ENCODE results near the gene LIMCH1. TPM values are rescaled to one million over a fixed set of nuclear protein-coding genes. Genes with fewer than 3 reads are reported as not detected.

LIMCH1 gene
- polyA plus RNA-seq, 1 of the 3 experiments (the other 2 are of a cell fraction), result 1.2 TPM

DNA sequence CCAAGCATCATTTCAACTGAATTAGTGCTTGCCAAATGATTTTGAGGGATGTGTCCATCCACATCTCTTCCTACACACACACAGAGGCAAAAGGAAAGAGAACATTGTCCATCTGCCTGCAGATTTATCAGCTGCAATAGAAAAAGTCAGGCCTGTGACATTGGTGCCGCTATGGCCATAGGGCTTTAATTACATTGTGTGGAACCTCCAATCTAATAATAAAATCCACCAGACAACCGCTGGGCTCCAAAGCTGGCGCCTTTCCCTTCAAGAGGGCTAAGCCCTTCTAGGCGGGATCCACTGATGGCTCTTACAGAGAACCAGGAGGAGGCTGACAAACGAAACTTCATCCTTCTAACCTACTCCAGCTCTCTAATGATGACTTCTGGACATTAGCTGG is 150.0 kb downstream of the LIMCH1 start (continued):
- TF ChIP-seq EZH2phosphoT487 (IDR thresholded peaks at IDR 0.05; ENCODE audit: borderline replicate concordance, low read depth) (no peak), RXRA (IDR thresholded peaks at IDR 0.05; ENCODE audit: borderline replicate concordance, low read depth) (no peak), NFIC (IDR thresholded peaks at IDR 0.05; ENCODE audit: borderline replicate concordance) (no peak), FOXM1 (IDR thresholded peaks at IDR 0.05; ENCODE audit: low read depth) (no peak), RFX5 (IDR thresholded peaks at IDR 0.05; ENCODE audit: low read length) (no peak), MEF2A (IDR thresholded peaks at IDR 0.05; ENCODE audit: borderline replicate concordance, low read depth) (no peak), YY1 (IDR thresholded peaks at IDR 0.05; ENCODE audit: low read depth) (no peak), POLR2AphosphoS5 (IDR thresholded peaks at IDR 0.05; ENCODE audit: low read depth, low read length) (no peak), CHD2 (IDR thresholded peaks at IDR 0.05; ENCODE audit: low read length, partially characterized antibody) (peak; percentile 71), JUND (IDR thresholded peaks at IDR 0.05) (no peak), FOXJ3 (CRISPR knock-in tag; IDR thresholded peaks at IDR 0.05) (no peak), FOSL2 (IDR thresholded peaks at IDR 0.05; ENCODE audit: borderline replicate concordance, low read depth) (no peak), TCF12 (IDR thresholded peaks at IDR 0.05) (peak; percentile 24; the same call in 1 of the 2 replicates), SMC3 (IDR thresholded peaks at IDR 0.05; ENCODE audit: low read depth, low read length) (no peak)
- TF ChIP-seq, protein P1, sequence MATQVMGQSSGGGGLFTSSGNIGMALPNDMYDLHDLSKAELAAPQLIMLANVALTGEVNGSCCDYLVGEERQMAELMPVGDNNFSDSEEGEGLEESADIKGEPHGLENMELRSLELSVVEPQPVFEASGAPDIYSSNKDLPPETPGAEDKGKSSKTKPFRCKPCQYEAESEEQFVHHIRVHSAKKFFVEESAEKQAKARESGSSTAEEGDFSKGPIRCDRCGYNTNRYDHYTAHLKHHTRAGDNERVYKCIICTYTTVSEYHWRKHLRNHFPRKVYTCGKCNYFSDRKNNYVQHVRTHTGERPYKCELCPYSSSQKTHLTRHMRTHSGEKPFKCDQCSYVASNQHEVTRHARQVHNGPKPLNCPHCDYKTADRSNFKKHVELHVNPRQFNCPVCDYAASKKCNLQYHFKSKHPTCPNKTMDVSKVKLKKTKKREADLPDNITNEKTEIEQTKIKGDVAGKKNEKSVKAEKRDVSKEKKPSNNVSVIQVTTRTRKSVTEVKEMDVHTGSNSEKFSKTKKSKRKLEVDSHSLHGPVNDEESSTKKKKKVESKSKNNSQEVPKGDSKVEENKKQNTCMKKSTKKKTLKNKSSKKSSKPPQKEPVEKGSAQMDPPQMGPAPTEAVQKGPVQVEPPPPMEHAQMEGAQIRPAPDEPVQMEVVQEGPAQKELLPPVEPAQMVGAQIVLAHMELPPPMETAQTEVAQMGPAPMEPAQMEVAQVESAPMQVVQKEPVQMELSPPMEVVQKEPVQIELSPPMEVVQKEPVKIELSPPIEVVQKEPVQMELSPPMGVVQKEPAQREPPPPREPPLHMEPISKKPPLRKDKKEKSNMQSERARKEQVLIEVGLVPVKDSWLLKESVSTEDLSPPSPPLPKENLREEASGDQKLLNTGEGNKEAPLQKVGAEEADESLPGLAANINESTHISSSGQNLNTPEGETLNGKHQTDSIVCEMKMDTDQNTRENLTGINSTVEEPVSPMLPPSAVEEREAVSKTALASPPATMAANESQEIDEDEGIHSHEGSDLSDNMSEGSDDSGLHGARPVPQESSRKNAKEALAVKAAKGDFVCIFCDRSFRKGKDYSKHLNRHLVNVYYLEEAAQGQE (IDR thresholded peaks at IDR 0.05; ENCODE audit: low read depth, low read length), result no peak
- TF ChIP-seq, protein P2, sequence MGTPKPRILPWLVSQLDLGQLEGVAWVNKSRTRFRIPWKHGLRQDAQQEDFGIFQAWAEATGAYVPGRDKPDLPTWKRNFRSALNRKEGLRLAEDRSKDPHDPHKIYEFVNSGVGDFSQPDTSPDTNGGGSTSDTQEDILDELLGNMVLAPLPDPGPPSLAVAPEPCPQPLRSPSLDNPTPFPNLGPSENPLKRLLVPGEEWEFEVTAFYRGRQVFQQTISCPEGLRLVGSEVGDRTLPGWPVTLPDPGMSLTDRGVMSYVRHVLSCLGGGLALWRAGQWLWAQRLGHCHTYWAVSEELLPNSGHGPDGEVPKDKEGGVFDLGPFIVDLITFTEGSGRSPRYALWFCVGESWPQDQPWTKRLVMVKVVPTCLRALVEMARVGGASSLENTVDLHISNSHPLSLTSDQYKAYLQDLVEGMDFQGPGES (IDR thresholded peaks at IDR 0.05; ENCODE audit: low read depth, low read length), result no peak
- TF ChIP-seq, protein P3, sequence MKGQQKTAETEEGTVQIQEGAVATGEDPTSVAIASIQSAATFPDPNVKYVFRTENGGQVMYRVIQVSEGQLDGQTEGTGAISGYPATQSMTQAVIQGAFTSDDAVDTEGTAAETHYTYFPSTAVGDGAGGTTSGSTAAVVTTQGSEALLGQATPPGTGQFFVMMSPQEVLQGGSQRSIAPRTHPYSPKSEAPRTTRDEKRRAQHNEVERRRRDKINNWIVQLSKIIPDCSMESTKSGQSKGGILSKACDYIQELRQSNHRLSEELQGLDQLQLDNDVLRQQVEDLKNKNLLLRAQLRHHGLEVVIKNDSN (IDR thresholded peaks at IDR 0.05; ENCODE audit: borderline replicate concordance, low read depth), result no peak
- TF ChIP-seq, protein P4, sequence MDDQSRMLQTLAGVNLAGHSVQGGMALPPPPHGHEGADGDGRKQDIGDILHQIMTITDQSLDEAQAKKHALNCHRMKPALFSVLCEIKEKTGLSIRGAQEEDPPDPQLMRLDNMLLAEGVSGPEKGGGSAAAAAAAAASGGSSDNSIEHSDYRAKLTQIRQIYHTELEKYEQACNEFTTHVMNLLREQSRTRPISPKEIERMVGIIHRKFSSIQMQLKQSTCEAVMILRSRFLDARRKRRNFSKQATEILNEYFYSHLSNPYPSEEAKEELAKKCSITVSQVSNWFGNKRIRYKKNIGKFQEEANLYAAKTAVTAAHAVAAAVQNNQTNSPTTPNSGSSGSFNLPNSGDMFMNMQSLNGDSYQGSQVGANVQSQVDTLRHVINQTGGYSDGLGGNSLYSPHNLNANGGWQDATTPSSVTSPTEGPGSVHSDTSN (IDR thresholded peaks at IDR 0.05), result no peak
